ENCODE data around the gene TTF1. TPM values are rescaled to one million over a fixed set of nuclear protein-coding genes. Genes with fewer than 3 reads are reported as not detected.

The TTF1 gene
- total and polyA plus RNA-seq, 9 of the 15 experiments (the other 6 are each of a cell fraction or from before 2014, with no cell fraction given) = 9.0 to 18.5 (median 15.8) TPM

DNA sequence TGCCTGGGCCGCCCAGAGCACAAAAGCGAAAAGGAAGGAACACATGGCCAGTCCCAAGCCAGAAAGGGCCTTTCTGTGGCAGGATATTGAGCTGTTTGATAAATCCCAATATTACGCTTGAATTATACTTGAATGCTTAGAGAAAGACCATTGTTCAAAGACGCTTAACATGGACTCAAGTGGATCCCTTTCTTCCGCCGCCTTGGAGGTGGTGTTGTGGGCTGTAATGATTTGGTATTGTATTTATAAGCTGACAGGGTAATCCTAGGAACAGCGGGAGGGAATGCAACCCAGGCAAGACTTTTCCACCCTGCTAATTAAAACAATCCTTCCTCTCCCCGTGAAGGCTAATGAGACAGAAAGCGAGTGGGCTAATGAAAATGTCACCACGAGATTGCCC lies 28.2 kb upstream of the TTF1 start:
- FAIRE-seq = no peak
- Histone ChIP-seq H3K4me3 (no peak overlapping the region), H3K4me1 (replicated peaks in 1 of 2; ENCODE audit: control insufficient read depth in 2 of 2, insufficient read depth in 2 of 2, low read length in 2 of 2) (no peaks in the 10 kb centered on the region), H3K36me3 (ENCODE audit: control insufficient read depth, insufficient read depth, low read length) (no peaks in the 10 kb centered on the region), H3K9ac (ENCODE audit: insufficient read depth in 1 of 2, low read depth in 2 of 2, low read length in 2 of 2) (no peak overlapping the region), H3K4me2 (ENCODE audit: insufficient read depth, low read length) (no peak overlapping the region), H3K9me3 (replicated peaks; ENCODE audit: control insufficient read depth, insufficient read depth, low read depth, low read length) (no peaks in the 10 kb centered on the region; the same call in 1 of the 2 replicates), H4K20me1 (replicated peaks; ENCODE audit: control insufficient read depth, insufficient read depth, low read length) (no peaks in the 10 kb centered on the region), H3K27me3 (ENCODE audit: control insufficient read depth in 2 of 2, insufficient read depth in 2 of 2, low read length in 2 of 2) (peaks cover 48% of the 10 kb centered on the region in 2 experiments), H3K79me2 (ENCODE audit: control insufficient read depth, insufficient read depth, low read length) (no peaks in the 10 kb centered on the region), H3K27ac (ENCODE audit: extremely low read depth, low read depth, low read length) (no peak overlapping the region), H2AFZ (ENCODE audit: low read depth, low read length) (no peak overlapping the region), H3K9me1 (ENCODE audit: control insufficient read depth, insufficient read depth, low read length) (peaks cover 2% of the 10 kb centered on the region)
- ATAC-seq = no peak
- intact Hi-C loops (cut with micrococcal nuclease) = no loop called here
- BruUV-seq (replicated peaks) = no TSS peak
- ChIA-PET POLR2A (interaction anchor here (1.0 kb wide), 1 partner anchor 12 kb away, joined by 3 read pairs; no protein-coding TSS in a partner anchor), CTCF (ENCODE audit: low intra/inter-chr PET ratio) (no interaction called here)
- DNase-seq (ENCODE audit: extremely low read depth in 1 of 4, low spot score in 3 of 4) = no peak
- in situ Hi-C loops (cut with MboI) = no loop called here
- WGBS (ENCODE audit: insufficient coverage, low coverage, missing lambda C conversion rate) = 0% methylated on average over 10 of the region's 10 CpGs
- TF ChIP-seq ILF3 (IDR thresholded peaks at IDR 0.05; ENCODE audit: borderline replicate concordance) (no peak), SMARCB1 (IDR thresholded peaks at IDR 0.05; ENCODE audit: insufficient read length, low read depth) (no peak), POLR3A (IDR thresholded peaks at IDR 0.05; ENCODE audit: borderline replicate concordance, extremely low read depth, insufficient read depth, insufficient read length) (no peak), SMAD1 (IDR thresholded peaks at IDR 0.05; ENCODE audit: low read depth, low read length, partially characterized antibody) (no peak), MCM7 (IDR thresholded peaks at IDR 0.05) (no peak), ZNF778 (CRISPR knock-in tag; IDR thresholded peaks at IDR 0.05) (no peak), GATAD2A (IDR thresholded peaks at IDR 0.05) (no peak), ZNF77 (CRISPR knock-in tag; IDR thresholded peaks at IDR 0.05) (no peak)
- TF ChIP-seq, protein P1, sequence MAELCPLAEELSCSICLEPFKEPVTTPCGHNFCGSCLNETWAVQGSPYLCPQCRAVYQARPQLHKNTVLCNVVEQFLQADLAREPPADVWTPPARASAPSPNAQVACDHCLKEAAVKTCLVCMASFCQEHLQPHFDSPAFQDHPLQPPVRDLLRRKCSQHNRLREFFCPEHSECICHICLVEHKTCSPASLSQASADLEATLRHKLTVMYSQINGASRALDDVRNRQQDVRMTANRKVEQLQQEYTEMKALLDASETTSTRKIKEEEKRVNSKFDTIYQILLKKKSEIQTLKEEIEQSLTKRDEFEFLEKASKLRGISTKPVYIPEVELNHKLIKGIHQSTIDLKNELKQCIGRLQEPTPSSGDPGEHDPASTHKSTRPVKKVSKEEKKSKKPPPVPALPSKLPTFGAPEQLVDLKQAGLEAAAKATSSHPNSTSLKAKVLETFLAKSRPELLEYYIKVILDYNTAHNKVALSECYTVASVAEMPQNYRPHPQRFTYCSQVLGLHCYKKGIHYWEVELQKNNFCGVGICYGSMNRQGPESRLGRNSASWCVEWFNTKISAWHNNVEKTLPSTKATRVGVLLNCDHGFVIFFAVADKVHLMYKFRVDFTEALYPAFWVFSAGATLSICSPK (IDR thresholded peaks at IDR 0.05; ENCODE audit: borderline replicate concordance) = no peak
- TF ChIP-seq, protein P2, sequence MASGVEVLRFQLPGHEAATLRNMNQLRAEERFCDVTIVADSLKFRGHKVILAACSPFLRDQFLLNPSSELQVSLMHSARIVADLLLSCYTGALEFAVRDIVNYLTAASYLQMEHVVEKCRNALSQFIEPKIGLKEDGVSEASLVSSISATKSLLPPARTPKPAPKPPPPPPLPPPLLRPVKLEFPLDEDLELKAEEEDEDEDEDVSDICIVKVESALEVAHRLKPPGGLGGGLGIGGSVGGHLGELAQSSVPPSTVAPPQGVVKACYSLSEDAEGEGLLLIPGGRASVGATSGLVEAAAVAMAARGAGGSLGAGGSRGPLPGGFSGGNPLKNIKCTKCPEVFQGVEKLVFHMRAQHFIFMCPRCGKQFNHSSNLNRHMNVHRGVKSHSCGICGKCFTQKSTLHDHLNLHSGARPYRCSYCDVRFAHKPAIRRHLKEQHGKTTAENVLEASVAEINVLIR (CRISPR knock-in tag; IDR thresholded peaks at IDR 0.05) = no peak
- TF ChIP-seq, protein P3, sequence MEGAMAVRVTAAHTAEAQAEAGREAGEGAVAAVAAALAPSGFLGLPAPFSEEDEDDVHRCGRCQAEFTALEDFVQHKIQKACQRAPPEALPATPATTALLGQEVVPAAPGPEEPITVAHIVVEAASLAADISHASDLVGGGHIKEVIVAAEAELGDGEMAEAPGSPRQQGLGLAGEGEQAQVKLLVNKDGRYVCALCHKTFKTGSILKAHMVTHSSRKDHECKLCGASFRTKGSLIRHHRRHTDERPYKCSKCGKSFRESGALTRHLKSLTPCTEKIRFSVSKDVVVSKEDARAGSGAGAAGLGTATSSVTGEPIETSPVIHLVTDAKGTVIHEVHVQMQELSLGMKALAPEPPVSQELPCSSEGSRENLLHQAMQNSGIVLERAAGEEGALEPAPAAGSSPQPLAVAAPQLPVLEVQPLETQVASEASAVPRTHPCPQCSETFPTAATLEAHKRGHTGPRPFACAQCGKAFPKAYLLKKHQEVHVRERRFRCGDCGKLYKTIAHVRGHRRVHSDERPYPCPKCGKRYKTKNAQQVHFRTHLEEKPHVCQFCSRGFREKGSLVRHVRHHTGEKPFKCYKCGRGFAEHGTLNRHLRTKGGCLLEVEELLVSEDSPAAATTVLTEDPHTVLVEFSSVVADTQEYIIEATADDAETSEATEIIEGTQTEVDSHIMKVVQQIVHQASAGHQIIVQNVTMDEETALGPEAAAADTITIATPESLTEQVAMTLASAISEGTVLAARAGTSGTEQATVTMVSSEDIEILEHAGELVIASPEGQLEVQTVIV (CRISPR knock-in tag; IDR thresholded peaks at IDR 0.05; ENCODE audit: borderline replicate concordance) = no peak
- TF ChIP-seq, protein P4, sequence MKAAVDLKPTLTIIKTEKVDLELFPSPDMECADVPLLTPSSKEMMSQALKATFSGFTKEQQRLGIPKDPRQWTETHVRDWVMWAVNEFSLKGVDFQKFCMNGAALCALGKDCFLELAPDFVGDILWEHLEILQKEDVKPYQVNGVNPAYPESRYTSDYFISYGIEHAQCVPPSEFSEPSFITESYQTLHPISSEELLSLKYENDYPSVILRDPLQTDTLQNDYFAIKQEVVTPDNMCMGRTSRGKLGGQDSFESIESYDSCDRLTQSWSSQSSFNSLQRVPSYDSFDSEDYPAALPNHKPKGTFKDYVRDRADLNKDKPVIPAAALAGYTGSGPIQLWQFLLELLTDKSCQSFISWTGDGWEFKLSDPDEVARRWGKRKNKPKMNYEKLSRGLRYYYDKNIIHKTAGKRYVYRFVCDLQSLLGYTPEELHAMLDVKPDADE (conservative IDR thresholded peaks at IDR 0.05; ENCODE audit: control insufficient read depth, low read depth, low read length) = no peak
- TF ChIP-seq, protein P5, sequence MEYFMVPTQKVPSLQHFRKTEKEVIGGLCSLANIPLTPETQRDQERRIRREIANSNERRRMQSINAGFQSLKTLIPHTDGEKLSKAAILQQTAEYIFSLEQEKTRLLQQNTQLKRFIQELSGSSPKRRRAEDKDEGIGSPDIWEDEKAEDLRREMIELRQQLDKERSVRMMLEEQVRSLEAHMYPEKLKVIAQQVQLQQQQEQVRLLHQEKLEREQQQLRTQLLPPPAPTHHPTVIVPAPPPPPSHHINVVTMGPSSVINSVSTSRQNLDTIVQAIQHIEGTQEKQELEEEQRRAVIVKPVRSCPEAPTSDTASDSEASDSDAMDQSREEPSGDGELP (CRISPR knock-in tag; IDR thresholded peaks at IDR 0.05; ENCODE audit: borderline replicate concordance) = no peak

Measured in K562 (cell line).